DOHH2 (cell line): ENCODE measurements around the gene GRIA2.

Experiments used
- CTCF ChIP-seq: fragments of 200-600 bp; sonication (generic); IDR thresholded peaks from one replicate; pipeline ENCODE4 v1.5.1; 2014; ENCODE audit warnings: antibody characterized with exemption, mild to moderate bottlenecking, low read depth, low read length; ENCODE audit not compliant: poor library complexity, severe bottlenecking
- EZH2phosphoT487 ChIP-seq: fragments of 200-600 bp; sonication (generic); IDR thresholded peaks from 2 replicates; pipeline ENCODE4 v1.6.1; 2017; ENCODE audit warnings: borderline replicate concordance, mild to moderate bottlenecking, antibody characterized with exemption, low read length, moderate library complexity, mixed read lengths

GRCh38 chr4:157315968-157316367 lies 95.4 kb downstream of the GRIA2 start:
- no peak for TF ChIP-seq CTCF
- no peak for TF ChIP-seq EZH2phosphoT487
